Uterus (tissue), 2 donors: ENCODE results near the gene COL27A1.

Experiments used
- POLR2A ChIP-seq, 2 donors: fragments of 450-650 bp; IDR thresholded peaks; one replicate each; pipeline ENCODE4 v1.6.1; 2016; ENCODE audit warnings: antibody characterized with exemption in 2 of 2, mild to moderate bottlenecking in 1 of 2, moderate library complexity in 1 of 2
- TF ChIP-seq, protein P1 (sequence below), 4 experiments: fragments of 200-600 bp in 2 of 4; fragments of 450-650 bp in 2 of 4; sonication (generic) in 2 of 4; IDR thresholded peaks; one replicate each; pipeline ENCODE4 v1.5.1; 2016 to 2019; ENCODE audit warnings: antibody characterized with exemption in 4 of 4, mild to moderate bottlenecking in 2 of 4, moderate library complexity in 1 of 4

DNA sequence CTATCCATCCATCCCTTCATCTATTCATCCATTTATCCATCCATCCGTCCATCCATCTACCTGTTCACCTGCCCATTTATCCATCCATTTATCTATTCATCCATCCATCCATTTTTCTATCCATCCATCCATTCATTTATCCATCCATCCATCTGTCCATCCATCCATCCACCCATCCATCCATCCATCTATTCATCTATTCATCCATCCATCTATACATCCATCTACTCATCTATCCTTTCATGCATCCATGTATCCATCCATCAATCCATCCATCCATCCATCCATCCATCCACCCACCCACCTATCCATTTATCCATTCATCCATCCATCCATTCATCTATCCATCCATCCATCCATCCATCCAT, 10.8 kb downstream of the COL27A1 start:
- TF ChIP-seq, protein P1, sequence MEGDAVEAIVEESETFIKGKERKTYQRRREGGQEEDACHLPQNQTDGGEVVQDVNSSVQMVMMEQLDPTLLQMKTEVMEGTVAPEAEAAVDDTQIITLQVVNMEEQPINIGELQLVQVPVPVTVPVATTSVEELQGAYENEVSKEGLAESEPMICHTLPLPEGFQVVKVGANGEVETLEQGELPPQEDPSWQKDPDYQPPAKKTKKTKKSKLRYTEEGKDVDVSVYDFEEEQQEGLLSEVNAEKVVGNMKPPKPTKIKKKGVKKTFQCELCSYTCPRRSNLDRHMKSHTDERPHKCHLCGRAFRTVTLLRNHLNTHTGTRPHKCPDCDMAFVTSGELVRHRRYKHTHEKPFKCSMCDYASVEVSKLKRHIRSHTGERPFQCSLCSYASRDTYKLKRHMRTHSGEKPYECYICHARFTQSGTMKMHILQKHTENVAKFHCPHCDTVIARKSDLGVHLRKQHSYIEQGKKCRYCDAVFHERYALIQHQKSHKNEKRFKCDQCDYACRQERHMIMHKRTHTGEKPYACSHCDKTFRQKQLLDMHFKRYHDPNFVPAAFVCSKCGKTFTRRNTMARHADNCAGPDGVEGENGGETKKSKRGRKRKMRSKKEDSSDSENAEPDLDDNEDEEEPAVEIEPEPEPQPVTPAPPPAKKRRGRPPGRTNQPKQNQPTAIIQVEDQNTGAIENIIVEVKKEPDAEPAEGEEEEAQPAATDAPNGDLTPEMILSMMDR (IDR thresholded peaks at IDR 0.05): no peak
- no peak for TF ChIP-seq POLR2A (IDR thresholded peaks at IDR 0.05)
